Ovary (tissue), 3 donors: ENCODE measurements around the gene PXN.

Experiments used
- CTCF ChIP-seq, 3 donors: fragments of 450-650 bp in 2 of 3; fragments of 200-600 bp in 1 of 3; IDR thresholded peaks; one replicate each; pipeline versions ENCODE4 v1.5.1 to v1.8.0; 2016 to 2022; ENCODE audit warnings: antibody characterized with exemption in 3 of 3, mild to moderate bottlenecking in 1 of 3
- EP300 ChIP-seq: sonication (generic); formaldehyde crosslinking; IDR thresholded peaks from one replicate; pipeline ENCODE4 v1.6.1; 2017; ENCODE audit warnings: antibody characterized with exemption
- POLR2A ChIP-seq: fragments of 450-650 bp; IDR thresholded peaks from one replicate; pipeline ENCODE4 v1.6.1; 2017; ENCODE audit warnings: antibody characterized with exemption, mild to moderate bottlenecking, moderate library complexity
- donor health status: DM: no; HTN: no; CAD: no.

- no peak for TF ChIP-seq CTCF (IDR thresholded peaks at IDR 0.05)
- TF ChIP-seq POLR2A = no peak
- TF ChIP-seq EP300 = no peak
Observed at GRCh38 chr12:120206228-120206627, 59.3 kb downstream of the PXN start.
